Mesothelial cell of epicardium (in vitro differentiated cells): ENCODE data around the gene KCNQ5. TPM values are rescaled to one million over a fixed set of nuclear protein-coding genes. Genes with fewer than 3 reads are reported as not detected.

Experiments
- DNase-seq, 2 experiments: peaks; one replicate each; pipeline ENCODE4 v3.0.0; 2021; ENCODE audit warnings: low spot score in 2 of 2; ENCODE audit not compliant: unreplicated experiment in 2 of 2
- H3K27ac Mint-ChIP-seq: 2 replicates; pipeline ENCODE4 v1.8.0; 2021; ENCODE audit warnings: mixed read lengths
- H3K27me3 Mint-ChIP-seq: 2 replicates; pipeline ENCODE4 v1.8.0; 2021; ENCODE audit warnings: low read depth, mixed read lengths
- H3K36me3 Mint-ChIP-seq: 2 replicates; pipeline ENCODE4 v1.8.0; 2021; ENCODE audit warnings: mixed read lengths
- H3K4me1 Mint-ChIP-seq: 2 replicates; pipeline ENCODE4 v1.8.0; 2021; ENCODE audit warnings: mixed read lengths
- H3K4me3 Mint-ChIP-seq: 2 replicates; pipeline ENCODE4 v1.8.0; 2021; ENCODE audit warnings: mild to moderate bottlenecking, moderate library complexity, mixed read lengths
- H3K9me3 Mint-ChIP-seq: 2 replicates; pipeline ENCODE4 v1.8.0; 2021; ENCODE audit warnings: mixed read lengths
- CTCF ChIP-seq: fragments of 200-600 bp; sonication (generic); IDR thresholded peaks from one replicate; pipeline ENCODE4 v1.5.0; 2021; ENCODE audit warnings: antibody characterized with exemption; ENCODE audit not compliant: unreplicated experiment
- total RNA-seq: library from RNA; stranded (reverse); gene quantifications from 3 replicates; pipeline ENCODE4 v1.2.1, GENCODE V29; 2021

The KCNQ5 gene
- total RNA-seq, 1 donor from 2014 or later = 4.8 TPM

- Mint-ChIP-seq H3K4me3 (no peak overlapping the region), H3K27me3 (peaks cover 2% of the 10 kb centered on the region), H3K27ac (no peak overlapping the region), H3K4me1 (peaks cover 5% of the 10 kb centered on the region), H3K9me3 (no peaks in the 10 kb centered on the region), H3K36me3 (no peaks in the 10 kb centered on the region)
- DNase-seq = no peak
- TF ChIP-seq CTCF = no peak
Observed at GRCh38 chr6:72941263-72941662, 319.4 kb downstream of the KCNQ5 start.

GRCh38 chr6:72941751-72942150 is 319.9 kb downstream of the KCNQ5 start:
- Mint-ChIP-seq H3K27ac (no peak overlapping the region), H3K4me3 (no peak overlapping the region), H3K4me1 (peaks cover 4% of the 10 kb centered on the region), H3K27me3 (peaks cover 2% of the 10 kb centered on the region), H3K36me3 (no peaks in the 10 kb centered on the region), H3K9me3 (no peaks in the 10 kb centered on the region)
- DNase-seq = no peak
- no peak for TF ChIP-seq CTCF

GRCh38 chr6:72943699-72944098 is 321.8 kb downstream of the KCNQ5 start:
- Mint-ChIP-seq H3K4me3 (no peak overlapping the region), H3K27ac (no peak overlapping the region), H3K9me3 (no peaks in the 10 kb centered on the region), H3K4me1 (no peaks in the 10 kb centered on the region), H3K36me3 (no peaks in the 10 kb centered on the region), H3K27me3 (peaks cover 2% of the 10 kb centered on the region)
- DNase-seq = no peak
- TF ChIP-seq CTCF = no peak

- DNase-seq = no peak
- Mint-ChIP-seq H3K4me3 (no peak overlapping the region), H3K27me3 (no peaks in the 10 kb centered on the region), H3K9me3 (no peaks in the 10 kb centered on the region), H3K4me1 (no peaks in the 10 kb centered on the region), H3K36me3 (no peaks in the 10 kb centered on the region), H3K27ac (no peak overlapping the region)
- TF ChIP-seq CTCF = no peak
Observed at GRCh38 chr6:72944660-72945059, 322.8 kb downstream of the KCNQ5 start.

GRCh38 chr6:72946774-72947173 is 324.9 kb downstream of the KCNQ5 start:
- Mint-ChIP-seq H3K27me3 (no peaks in the 10 kb centered on the region), H3K9me3 (no peaks in the 10 kb centered on the region), H3K4me3 (no peak overlapping the region), H3K36me3 (no peaks in the 10 kb centered on the region), H3K4me1 (no peaks in the 10 kb centered on the region), H3K27ac (no peak overlapping the region)
- no peak for DNase-seq
- TF ChIP-seq CTCF = no peak

- no peaks in the 10 kb centered on the region for H3K27me3 Mint-ChIP-seq
- H3K4me3 Mint-ChIP-seq = no peak overlapping the region
- H3K36me3 Mint-ChIP-seq = no peaks in the 10 kb centered on the region
- no peak for DNase-seq
- peaks cover under 1% of the 10 kb centered on the region for H3K4me1 Mint-ChIP-seq
- H3K27ac Mint-ChIP-seq = no peak overlapping the region
- no peak for TF ChIP-seq CTCF
- H3K9me3 Mint-ChIP-seq = no peaks in the 10 kb centered on the region
Observed at GRCh38 chr6:72947534-72947933, 325.7 kb downstream of the KCNQ5 start.
